C1 segment of cervical spinal cord (tissue), 14 donors: Measurements from ENCODE around the gene PCDHA6.
A peak's percentile ranks its signal among the peaks of the same experiment; 100 is the strongest.
"Not testable (repeated sequence)": the region's sequence is repeated elsewhere in the genome, so short reads cannot be mapped to it uniquely, and the experiment has no call there.

Experiments used
- DNase-seq, 14 donors: peaks; one replicate each; lab custom pipeline; 2025; lab: John Stamatoyannopoulos, UW

Gene PCDHA6

GRCh38 chr5:140821375-140822280 lies 6.1 kb upstream of the PCDHA6 start, which contains the start of gene PCDHA5:
Gene PCDHA5, plus strand, starts transcription at chr5:140821613.
- DNase-seq = peak in 2 of 14 donors; percentile 20 to 22

GRCh38 chr5:140822281-140822629 lies 5.5 kb upstream of the PCDHA6 start:
- no peak for DNase-seq

GRCh38 chr5:140822969-140823368 lies 4.8 kb upstream of the PCDHA6 start:
- not testable (repeated sequence) for DNase-seq

DNA sequence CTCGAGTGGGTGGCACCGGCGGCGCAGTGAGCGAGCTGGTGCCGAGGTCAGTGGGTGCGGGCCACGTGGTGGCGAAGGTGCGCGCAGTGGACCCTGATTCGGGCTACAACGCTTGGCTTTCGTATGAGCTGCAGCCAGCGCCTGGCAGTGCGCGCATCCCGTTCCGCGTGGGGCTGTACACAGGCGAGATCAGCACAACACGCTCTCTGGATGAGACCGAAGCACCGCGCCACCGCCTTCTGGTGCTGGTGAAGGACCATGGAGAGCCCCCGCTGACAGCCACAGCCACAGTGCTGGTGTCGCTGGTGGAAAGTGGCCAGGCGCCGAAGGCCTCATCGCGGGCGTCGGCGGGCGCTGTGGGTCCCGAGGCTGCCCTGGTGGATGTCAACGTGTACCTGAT lies 4.3 kb upstream of the PCDHA6 start:
- no peak for DNase-seq

- DNase-seq = no peak
These were observed 590 bp downstream of the PCDHA6 start for GRCh38 chr5:140828362-140828737.

DNA sequence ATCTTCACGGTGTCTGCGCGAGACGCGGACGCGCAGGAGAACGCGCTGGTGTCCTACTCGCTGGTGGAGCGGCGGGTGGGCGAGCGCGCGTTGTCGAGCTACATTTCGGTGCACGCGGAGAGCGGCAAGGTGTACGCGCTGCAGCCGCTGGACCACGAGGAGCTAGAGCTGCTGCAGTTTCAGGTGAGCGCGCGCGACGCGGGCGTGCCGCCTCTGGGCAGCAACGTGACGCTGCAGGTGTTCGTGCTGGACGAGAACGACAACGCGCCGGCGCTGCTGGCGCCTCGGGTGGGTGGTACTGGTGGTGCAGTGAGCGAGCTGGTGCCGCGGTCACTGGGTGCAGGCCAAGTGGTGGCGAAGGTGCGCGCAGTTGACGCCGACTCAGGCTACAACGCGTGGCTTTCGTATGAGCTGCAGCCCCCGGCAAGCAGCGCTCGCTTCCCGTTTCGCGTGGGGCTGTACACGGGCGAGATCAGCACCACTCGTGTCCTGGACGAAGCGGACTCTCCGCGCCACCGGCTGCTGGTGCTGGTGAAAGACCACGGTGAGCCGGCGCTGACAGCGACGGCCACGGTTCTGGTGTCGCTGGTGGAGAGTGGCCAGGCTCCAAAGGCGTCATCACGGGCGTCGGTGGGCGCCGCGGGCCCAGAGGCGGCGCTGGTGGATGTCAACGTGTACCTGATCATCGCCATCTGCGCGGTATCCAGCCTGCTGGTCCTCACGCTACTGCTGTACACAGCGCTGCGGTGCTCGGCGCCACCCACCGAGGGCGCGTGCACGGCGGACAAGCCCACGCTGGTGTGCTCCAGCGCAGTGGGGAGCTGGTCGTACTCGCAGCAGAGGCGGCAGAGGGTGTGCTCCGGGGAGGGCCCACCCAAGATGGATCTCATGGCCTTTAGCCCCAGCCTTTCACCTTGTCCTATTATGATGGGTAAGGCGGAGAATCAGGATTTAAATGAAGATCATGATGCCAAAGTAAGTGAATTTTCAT lies 2.0 kb downstream of the PCDHA6 start:
- DNase-seq = not testable (repeated sequence)

DNA sequence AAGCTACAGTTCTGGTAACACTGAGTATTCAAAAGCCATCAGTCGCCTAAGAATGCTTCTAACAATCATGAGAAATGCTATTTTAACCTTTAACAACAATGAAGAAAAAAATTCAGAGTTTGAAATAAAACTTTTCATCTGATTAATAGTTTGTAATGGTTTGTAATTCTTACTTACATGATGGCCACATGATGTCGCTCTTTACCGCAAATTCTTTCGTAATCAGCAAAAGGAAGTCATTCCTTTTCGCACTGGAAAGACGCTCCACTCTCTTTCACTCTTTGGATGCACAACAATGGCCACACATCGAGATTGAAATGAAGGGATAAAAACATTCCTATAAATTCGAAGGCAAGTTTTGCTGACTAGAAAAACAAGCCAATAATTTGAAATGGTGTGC lies 6.2 kb downstream of the PCDHA6 start, which contains the start of gene PCDHA7:
Gene PCDHA7 (plus strand): TSS at position 277 of the 400 bp plus-strand sequence. CDS start 115 bp downstream, at position 392.
- peak in 1 of 14 donors; percentile 1 for DNase-seq

DNA sequence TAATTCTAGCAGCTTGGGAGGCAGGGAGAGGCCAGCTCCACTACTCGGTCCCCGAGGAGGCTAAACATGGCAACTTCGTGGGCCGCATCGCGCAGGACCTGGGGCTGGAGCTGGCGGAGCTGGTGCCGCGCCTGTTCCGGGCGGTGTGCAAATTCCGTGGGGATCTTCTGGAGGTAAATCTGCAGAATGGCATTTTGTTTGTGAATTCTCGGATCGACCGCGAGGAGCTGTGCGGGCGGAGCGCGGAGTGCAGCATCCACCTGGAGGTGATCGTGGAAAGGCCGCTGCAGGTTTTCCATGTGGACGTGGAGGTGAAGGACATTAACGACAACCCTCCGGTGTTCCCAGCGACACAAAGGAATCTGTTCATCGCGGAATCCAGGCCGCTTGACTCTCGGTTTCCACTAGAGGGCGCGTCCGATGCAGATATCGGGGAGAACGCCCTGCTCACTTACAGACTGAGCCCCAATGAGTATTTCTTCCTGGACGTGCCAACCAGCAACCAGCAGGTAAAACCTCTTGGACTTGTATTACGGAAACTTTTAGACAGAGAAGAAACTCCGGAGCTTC lies 6.8 kb downstream of the PCDHA6 start:
- peak in 1 of 14 donors; percentile 2 for DNase-seq

GRCh38 chr5:140835622-140836510 lies 8.1 kb downstream of the PCDHA6 start:
- DNase-seq = no peak

DNA sequence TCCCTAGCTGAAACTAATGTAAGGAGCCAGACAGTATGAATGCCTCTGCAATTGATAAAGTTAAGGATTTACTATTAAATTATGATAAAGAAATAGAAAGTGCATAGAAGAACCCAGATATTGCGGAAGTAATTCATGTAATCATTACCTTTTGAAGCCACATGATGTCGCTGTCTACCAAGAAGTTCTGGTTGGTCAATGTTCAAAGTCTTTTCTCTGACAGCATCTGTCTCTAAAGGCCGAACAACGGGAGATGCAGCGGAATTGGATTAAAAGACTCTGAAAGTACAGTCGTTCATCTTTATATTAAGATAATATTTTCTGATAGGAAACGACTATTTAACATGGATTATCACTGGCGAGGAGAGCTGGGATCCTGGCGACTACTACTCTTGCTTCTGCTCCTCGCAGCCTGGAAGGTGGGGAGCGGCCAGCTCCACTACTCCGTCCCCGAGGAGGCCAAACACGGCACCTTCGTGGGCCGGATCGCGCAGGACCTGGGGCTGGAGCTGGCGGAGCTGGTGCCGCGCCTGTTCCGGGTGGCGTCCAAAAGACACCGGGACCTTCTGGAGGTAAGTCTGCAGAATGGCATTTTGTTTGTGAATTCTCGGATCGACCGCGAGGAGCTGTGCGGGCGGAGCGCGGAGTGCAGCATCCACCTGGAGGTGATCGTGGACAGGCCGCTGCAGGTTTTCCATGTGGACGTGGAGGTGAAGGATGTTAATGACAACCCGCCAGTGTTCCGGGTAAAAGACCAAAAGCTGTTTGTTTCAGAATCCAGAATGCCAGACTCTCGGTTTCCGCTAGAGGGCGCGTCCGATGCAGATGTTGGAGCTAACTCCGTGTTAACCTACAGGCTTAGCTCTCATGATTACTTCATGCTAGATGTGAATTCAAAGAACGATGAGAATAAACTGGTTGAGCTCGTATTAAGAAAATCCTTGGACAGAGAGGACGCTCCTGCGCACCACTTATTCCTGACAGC lies 13.5 kb downstream of the PCDHA6 start, which contains the start of gene PCDHA8:
Gene PCDHA8 (plus strand): TSS at position 210 of the 985 bp plus-strand sequence. CDS start 135 bp downstream, at position 345.
- DNase-seq = peak in 2 of 14 donors; percentile 2 to 11

- DNase-seq = no peak
These were observed 15.3 kb downstream of the PCDHA6 start for GRCh38 chr5:140842798-140843733.

DNA sequence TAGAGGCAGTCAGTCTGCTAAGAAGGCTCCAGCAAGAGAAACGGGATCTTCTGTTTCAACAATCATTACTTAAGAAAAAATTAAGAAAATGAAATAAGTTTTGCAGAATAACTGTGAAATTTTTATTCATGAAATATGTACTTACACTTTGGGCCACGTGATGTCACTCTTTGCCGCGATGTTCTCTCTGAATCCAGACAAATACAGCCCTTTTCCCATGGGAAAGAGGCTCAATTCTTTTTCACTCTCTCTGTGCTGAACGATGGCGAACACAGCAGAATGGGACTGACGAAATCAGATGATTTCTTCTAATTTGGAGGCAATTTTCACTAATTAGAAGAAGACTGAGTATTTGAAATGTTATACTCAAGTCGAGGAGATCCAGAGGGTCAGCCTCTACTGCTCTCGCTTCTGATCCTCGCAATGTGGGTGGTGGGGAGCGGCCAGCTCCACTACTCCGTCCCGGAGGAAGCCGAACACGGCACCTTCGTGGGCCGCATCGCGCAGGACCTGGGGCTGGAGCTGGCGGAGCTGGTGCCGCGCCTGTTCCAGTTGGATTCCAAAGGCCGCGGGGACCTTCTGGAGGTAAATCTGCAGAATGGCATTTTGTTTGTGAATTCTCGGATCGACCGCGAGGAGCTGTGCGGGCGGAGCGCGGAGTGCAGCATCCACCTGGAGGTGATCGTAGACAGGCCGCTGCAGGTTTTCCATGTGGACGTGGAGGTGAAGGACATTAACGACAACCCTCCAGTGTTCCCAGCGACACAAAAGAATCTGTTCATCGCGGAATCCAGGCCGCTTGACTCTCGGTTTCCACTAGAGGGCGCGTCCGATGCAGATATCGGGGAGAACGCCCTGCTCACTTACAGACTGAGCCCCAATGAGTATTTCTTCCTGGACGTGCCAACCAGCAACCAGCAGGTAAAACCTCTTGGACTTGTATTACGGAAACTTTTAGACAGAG lies 20.7 kb downstream of the PCDHA6 start, which contains the start of gene PCDHA9:
Gene PCDHA9 (plus strand): TSS at position 244 of the 964 bp plus-strand sequence. CDS start 114 bp downstream, at position 358.
- peak in 1 of 14 donors; percentile 19 for DNase-seq

- not testable (repeated sequence) for DNase-seq
These were observed 22.3 kb downstream of the PCDHA6 start for GRCh38 chr5:140849831-140850634.

- DNase-seq = peak in 1 of 14 donors; percentile 6
These were observed 28.3 kb downstream of the PCDHA6 start, which contains the start of gene PCDHA10 for GRCh38 chr5:140855772-140856674. Gene PCDHA10, plus strand, starts transcription at chr5:140855897. Its CDS starts 152 bp downstream, at chr5:140856049.
